Measurements from ENCODE around the gene KCTD4.
A peak's percentile ranks its signal among the peaks of the same experiment; 100 is the strongest.

Gene KCTD4

GRCh38 chr13:45178349-45179162 is 22.3 kb downstream of the KCTD4 start:
- no peak for DNase-seq

GRCh38 chr13:45174478-45174877 is 26.4 kb downstream of the KCTD4 start:
- DNase-seq = no peak

DNA sequence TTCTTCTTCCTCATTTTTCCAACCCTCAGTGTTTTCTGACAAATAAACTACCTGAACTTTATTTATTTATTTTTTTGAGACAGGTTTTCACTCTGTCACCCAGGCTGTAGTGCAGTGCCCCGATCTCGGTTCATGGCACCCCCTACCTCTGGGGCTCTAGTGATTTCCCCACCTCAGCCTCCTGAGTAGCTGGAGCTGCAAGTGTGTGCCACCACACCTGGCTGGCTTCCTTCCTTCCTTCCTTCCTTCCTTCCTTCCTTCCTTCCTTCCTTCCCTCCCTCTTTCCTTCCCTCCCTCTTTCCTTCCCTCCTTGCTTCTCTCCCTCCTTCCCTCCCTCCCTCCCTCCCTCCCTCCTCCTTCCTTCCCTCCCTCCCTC is 32.3 kb downstream of the KCTD4 start:
- no peak for DNase-seq

DNA sequence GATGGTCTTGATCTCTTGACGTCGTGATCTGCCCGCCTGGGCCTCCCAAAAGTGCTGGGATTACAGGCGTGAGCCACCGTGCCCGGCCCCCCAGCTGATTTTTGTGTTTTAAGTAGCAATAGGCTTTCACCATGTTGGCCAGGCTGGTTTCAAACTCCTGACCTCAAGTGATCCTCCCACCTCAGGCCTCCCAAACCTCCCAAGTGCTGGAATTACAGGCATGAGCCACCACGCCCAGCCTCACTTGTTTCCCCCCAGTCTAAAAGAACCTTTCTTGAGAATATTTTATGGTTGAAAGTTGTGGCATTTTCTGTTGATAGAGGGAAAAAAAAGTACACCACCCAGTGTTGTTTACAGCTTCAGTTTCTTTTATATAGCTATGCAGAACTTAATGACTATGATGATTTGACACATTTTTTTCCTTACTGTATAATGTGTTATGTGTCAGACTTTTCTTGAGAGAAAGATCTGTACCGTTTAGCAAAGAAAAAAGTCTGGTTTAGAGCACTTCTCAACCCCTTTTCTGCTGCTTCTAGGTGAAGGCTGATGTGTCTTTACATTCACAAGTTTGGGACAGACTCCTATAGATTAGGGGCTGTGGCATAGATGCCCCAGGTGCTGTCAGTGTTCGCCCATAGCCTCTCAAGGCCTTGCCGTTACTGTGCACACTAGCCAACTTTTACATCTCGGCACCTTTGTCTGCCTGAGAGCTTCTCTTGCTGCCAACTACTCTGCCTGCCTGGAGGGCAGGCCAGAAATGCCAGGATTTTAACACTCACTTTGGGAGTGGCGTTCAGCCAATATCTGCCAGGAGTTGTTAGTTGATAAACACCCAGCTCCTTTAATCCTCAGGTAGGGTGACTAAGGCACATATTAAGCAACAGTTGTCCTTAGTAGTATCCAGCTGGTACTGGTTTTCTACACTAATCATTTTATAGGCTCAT is 33.0 kb downstream of the KCTD4 start:
- DNase-seq = no peak

DNA sequence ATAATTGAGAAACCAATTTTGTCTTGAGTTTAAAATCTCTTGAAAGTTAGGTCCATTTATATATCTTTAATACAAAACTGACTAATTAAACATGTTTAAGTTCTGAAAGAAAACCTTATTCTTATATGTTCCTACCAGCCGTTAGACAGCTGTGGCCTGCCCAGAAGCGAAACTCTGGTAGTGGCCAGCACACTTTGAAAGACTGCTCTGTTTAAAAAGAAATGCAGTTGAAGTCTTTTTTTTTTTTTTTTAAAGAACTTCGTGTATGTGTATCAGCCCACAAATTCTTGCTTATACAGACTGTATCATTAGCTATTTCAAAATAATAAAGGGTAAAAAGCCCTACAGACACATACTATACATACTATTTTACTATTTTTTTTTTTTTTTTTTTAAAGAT is 34.0 kb downstream of the KCTD4 start:
- DNase-seq = no peak

DNA sequence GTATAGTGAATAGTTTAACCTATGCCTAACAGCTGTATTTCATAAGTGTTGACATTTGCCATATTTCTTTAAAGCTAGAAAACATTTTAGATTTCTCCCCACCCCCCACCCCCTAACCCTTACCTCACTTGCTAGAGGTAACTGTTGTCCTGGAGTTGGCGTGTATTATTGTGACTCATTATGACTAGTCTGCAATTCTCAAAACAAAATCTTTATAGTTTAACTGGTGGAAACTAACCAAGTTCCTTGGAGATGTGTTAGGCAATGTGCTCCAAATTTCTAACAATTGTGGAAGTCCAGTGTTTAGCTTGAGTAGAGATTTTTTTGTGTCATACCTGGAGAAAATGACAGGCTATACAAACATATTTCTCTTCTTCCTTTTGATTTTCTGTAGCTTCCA is 38.0 kb downstream of the KCTD4 start:
- DNase-seq = no peak

DNA sequence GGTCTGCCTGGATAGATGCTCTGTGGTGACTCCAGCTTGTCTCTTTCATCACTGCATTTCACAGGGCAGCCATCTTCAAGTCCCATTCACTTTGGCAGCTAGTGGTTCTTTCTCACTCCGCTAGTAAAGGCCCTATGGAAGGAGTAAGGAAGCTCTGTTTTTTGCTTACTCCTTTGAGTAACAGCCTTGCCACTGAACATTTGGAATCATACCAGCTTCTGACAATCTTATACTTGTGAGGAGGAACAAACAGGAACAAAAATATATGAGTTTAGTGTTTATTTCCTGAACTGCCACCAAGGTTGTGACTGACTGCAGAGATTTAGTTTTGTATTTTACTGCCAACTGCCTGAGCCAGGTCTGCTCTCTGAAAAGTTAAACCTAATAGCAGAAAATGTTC is 38.7 kb downstream of the KCTD4 start:
- DNase-seq = no peak

- no peak for DNase-seq
Measured at GRCh38 chr13:45156565-45157361, 44.1 kb downstream of the KCTD4 start.

- no peak for DNase-seq
Measured at GRCh38 chr13:45149964-45150363, 50.9 kb downstream of the KCTD4 start.

GRCh38 chr13:45143346-45143751 is 57.5 kb downstream of the KCTD4 start:
- DNase-seq = peak in 13 of 56 donors; percentile 2 to 36 (median 8)
